Measurements from ENCODE around the gene EPYC. TPM values are rescaled to one million over a fixed set of nuclear protein-coding genes. Genes with fewer than 3 reads are reported as not detected.

EPYC gene
- not detected in 2 replicates for total RNA-seq (2013; cell fraction: nucleolus; rRNA removed)
- total RNA-seq (2014; rRNA removed) = not detected in 2 replicates
- total RNA-seq (2014; rRNA removed; fragmentation: Illumina TruSeq; extraction: Trizol) = not detected in 2 replicates
- not detected in 2 replicates for total RNA-seq (2021)
- not detected for polyA plus RNA-seq (2011; ENCODE audit: low read depth)
- polyA plus RNA-seq (2011; rRNA removed) = not detected in 2 replicates
- not detected in 2 replicates for polyA plus RNA-seq (2011; cell fraction: cytosol; rRNA removed)
- not detected in 2 replicates for polyA plus RNA-seq (2011; cell fraction: nucleus; rRNA removed)
- not detected in 2 replicates for polyA plus RNA-seq (2012)
- polyA plus RNA-seq (2014; fragmentation: Illumina TruSeq; extraction: Trizol) = not detected in 2 replicates
- not detected for polyA plus RNA-seq (2014; fragmentation: Nextera tagmentation; extraction: Ambion mirVana)
- polyA plus RNA-seq (2014; rRNA removed) = not detected in 2 replicates
- polyA plus RNA-seq (2016; fragmentation: Nextera tagmentation; extraction: Ambion mirVana) = not detected
- not detected in 2 replicates for polyA minus RNA-seq (2011; rRNA and poly(A)+ RNA removed)
- polyA minus RNA-seq (2011; cell fraction: cytosol; rRNA and poly(A)+ RNA removed) = not detected in 2 replicates
- not detected in 2 replicates for polyA minus RNA-seq (2011; cell fraction: nucleus; rRNA and poly(A)+ RNA removed)
- Bru-seq, nascent RNA = not detected
- BruChase-seq, experiment 1, labeled RNA remaining after a 6-hour chase = not detected
- BruChase-seq, experiment 2, labeled RNA remaining after a 2-hour chase = not detected
- long read RNA-seq, experiment 1 = 0 reads
- long read RNA-seq, experiment 2 = 0 reads

DNA sequence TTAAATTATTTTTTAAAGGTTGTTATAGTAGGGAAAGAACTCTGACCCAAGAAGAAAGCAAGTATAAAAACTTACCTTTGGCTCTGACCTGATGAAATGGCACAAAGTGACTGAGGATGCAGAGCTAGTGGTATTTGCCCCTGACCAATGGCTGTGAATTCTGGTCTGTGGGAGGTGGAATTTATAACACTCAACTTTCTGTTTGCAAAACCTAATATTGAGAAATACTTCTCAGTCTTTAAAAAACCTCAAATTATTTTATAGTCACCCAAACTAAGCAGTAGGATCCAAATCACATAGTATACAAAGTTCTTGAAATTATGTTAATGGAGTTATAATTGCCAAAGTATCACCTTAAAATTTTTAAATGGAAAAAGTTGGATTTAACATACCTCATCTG is at the start of gene EPYC:
EPYC (minus strand) TSS at position 101 of the 400 bp plus-strand sequence. CDS start 2,407 bp downstream, outside the sequence.
- Histone ChIP-seq H3K27me3 (replicated peaks in 1 of 2; ENCODE audit: control insufficient read depth in 2 of 2, insufficient read depth in 2 of 2, low read length in 1 of 2) (0 out of 4 replicates have a peak, but pooled peaks cover 0 to 2% of the 10 kb centered on the region in 2 experiments), H3K4me3 (no peak within 1 kb of the TSS), H3K27ac (ENCODE audit: control insufficient read depth, insufficient read depth) (no peak within 1 kb of the TSS), H3K9ac (ENCODE audit: control insufficient read depth, insufficient read depth, low read length) (no peak within 1 kb of the TSS), H2AFZ (ENCODE audit: control insufficient read depth, low read depth, low read length) (no peak within 1 kb of the TSS), H3K79me2 (ENCODE audit: control insufficient read depth, insufficient read depth, low read length) (no peaks in the 10 kb centered on the region), H4K20me1 (ENCODE audit: control insufficient read depth, insufficient read depth) (no peaks in the 10 kb centered on the region), H3K36me3 (ENCODE audit: control insufficient read depth in 2 of 2, insufficient read depth in 2 of 2, low read length in 1 of 2) (no peaks in the 10 kb centered on the region), H3K4me2 (ENCODE audit: control insufficient read depth, insufficient read depth) (no peak within 1 kb of the TSS), H3K4me1 (ENCODE audit: control insufficient read depth, insufficient read depth, low read length) (peaks cover 23% of the 10 kb centered on the region), H3K9me3 (replicated peaks; ENCODE audit: control insufficient read depth, insufficient read depth, low read length) (no peaks in the 10 kb centered on the region)
- intact Hi-C loops (cut with micrococcal nuclease; ENCODE audit: unreplicated experiment) = no loop called here
- no peak for TF ChIP-seq MTA2 (IDR thresholded peaks at IDR 0.05; ENCODE audit: low read depth)
- no peak for TF ChIP-seq HDAC2 (IDR thresholded peaks at IDR 0.05)
- no peak for TF ChIP-seq SUPT20H (IDR thresholded peaks at IDR 0.05; ENCODE audit: borderline replicate concordance, control insufficient read depth, low read depth, low read length)
- TF ChIP-seq, protein P1, sequence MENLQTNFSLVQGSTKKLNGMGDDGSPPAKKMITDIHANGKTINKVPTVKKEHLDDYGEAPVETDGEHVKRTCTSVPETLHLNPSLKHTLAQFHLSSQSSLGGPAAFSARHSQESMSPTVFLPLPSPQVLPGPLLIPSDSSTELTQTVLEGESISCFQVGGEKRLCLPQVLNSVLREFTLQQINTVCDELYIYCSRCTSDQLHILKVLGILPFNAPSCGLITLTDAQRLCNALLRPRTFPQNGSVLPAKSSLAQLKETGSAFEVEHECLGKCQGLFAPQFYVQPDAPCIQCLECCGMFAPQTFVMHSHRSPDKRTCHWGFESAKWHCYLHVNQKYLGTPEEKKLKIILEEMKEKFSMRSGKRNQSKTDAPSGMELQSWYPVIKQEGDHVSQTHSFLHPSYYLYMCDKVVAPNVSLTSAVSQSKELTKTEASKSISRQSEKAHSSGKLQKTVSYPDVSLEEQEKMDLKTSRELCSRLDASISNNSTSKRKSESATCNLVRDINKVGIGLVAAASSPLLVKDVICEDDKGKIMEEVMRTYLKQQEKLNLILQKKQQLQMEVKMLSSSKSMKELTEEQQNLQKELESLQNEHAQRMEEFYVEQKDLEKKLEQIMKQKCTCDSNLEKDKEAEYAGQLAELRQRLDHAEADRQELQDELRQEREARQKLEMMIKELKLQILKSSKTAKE (IDR thresholded peaks at IDR 0.05; ENCODE audit: low read depth, poor library complexity, severe bottlenecking) = no peak
- no peak for TF ChIP-seq ASH2L (IDR thresholded peaks at IDR 0.05; ENCODE audit: borderline replicate concordance, low read depth)
- no peak for TF ChIP-seq NRF1 (conservative IDR thresholded peaks at IDR 0.05; ENCODE audit: low read depth, low read length)
- TF ChIP-seq RB1 (IDR thresholded peaks at IDR 0.05; ENCODE audit: borderline replicate concordance) = no peak
- no peak for TF ChIP-seq IRF4 (IDR thresholded peaks at IDR 0.05; ENCODE audit: low read depth, low read length)
- TF ChIP-seq, protein P2, sequence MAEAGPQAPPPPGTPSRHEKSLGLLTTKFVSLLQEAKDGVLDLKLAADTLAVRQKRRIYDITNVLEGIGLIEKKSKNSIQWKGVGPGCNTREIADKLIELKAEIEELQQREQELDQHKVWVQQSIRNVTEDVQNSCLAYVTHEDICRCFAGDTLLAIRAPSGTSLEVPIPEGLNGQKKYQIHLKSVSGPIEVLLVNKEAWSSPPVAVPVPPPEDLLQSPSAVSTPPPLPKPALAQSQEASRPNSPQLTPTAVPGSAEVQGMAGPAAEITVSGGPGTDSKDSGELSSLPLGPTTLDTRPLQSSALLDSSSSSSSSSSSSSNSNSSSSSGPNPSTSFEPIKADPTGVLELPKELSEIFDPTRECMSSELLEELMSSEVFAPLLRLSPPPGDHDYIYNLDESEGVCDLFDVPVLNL (IDR thresholded peaks at IDR 0.05; ENCODE audit: low read depth, low read length) = no peak
- TF ChIP-seq STAT1 (conservative IDR thresholded peaks at IDR 0.05) = no peak
- TF ChIP-seq NKRF (conservative IDR thresholded peaks at IDR 0.05) = no peak
- no peak for TF ChIP-seq BRCA1 (IDR thresholded peaks at IDR 0.05; ENCODE audit: low read depth, low read length)
- TF ChIP-seq, protein P3, sequence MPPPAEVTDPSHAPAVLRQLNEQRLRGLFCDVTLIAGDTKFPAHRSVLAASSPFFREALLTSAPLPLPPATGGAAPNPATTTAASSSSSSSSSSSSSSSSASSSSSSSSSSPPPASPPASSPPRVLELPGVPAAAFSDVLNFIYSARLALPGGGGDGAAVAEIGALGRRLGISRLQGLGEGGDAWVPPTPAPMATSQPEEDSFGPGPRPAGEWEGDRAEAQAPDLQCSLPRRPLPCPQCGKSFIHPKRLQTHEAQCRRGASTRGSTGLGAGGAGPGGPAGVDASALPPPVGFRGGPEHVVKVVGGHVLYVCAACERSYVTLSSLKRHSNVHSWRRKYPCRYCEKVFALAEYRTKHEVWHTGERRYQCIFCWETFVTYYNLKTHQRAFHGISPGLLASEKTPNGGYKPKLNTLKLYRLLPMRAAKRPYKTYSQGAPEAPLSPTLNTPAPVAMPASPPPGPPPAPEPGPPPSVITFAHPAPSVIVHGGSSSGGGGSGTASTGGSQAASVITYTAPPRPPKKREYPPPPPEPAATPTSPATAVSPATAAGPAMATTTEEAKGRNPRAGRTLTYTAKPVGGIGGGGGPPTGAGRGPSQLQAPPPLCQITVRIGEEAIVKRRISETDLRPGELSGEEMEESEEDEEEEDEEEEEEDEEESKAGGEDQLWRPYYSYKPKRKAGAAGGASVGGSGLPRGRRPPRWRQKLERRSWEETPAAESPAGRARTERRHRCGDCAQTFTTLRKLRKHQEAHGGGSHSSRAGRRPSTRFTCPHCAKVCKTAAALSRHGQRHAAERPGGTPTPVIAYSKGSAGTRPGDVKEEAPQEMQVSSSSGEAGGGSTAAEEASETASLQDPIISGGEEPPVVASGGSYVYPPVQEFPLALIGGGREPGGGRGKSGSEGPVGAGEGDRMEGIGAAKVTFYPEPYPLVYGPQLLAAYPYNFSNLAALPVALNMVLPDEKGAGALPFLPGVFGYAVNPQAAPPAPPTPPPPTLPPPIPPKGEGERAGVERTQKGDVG (CRISPR knock-in tag; IDR thresholded peaks at IDR 0.05) = no peak
- FAIRE-seq (no peak), ATAC-seq (no peak), DNase-seq (ENCODE audit: low read depth, low spot score) (no peak)
- RAD21 ChIA-PET (ENCODE audit: unreplicated experiment) = interaction anchor here (0.7 kb wide), 1 partner anchor 11 kb away, joined by 3 read pairs; no protein-coding TSS in a partner anchor
- CTCF ChIA-PET = interaction anchor here (2.6 kb wide), 1 partner anchor 17 kb away, joined by 7 read pairs; no protein-coding TSS in a partner anchor
- POLR2A ChIA-PET = no interaction called here
- no TSS peak for BruUV-seq (replicated peaks)
- SMC1A ChIA-PET (ENCODE audit: uncharacterized antibody, unreplicated experiment) = no interaction called here
- in situ Hi-C loops (cut with MboI) = no loop called here
